ENCODE data around the gene PAGE2.
"Not testable (repeated sequence)": the region's sequence is repeated elsewhere in the genome, so short reads cannot be mapped to it uniquely, and the experiment has no call there.

The PAGE2 gene

DNA sequence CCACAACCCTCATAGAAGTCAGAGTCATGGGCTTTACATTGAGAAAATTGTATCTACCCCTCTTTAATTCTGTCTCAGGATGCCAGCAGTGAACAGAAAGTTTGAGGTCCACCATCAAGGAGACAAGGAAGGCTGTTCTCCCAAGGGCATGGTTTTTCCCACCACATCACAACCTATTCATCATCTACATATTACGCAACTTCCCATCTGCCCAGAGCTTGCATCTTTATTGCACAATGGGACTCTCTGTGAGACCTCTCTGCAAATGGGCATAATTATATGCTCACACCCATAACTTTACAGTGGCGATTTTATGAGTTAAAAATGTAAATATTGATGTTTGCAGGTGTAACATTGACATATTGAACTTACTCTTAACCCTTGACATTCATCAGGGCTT lies 38.9 kb downstream of the PAGE2 start:
- DNase-seq, result no peak

DNA sequence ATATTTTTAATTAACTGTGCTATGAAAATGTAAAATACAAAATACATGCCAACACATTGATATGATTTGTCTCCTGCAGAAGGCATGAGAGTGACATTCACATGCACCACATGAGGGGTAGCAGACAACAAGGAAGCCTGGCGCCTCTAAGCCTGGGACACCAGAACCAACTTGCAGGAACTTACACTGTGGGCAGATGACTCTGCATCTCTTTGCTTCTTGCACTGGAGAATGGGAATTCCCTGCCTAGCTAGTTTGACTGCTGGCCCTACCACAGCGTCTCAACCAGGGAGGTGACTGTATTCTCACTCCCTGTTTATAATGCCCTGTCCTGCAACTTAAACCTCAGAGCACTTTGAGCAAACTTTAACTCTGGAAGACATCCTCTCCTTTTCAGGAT lies 40.5 kb downstream of the PAGE2 start:
- no peak for DNase-seq

DNA sequence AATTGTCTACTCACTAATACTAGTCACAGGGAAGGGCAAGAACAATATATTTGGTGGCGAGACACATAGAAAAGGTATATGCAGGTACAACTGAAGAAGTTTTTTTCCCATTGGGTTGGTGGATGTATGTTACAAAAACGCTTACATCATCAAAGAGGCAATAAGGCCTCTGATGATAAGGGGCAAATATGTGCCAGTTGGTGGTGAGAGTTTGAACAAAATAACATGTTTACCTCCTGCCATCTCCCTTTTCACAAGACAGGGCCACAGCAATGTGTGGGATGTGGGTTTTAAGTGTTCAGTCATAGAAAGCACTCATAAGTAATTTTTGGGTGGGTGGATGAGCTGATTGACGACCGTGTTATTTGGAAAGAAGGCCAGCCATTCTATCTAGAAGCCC lies 41.7 kb downstream of the PAGE2 start:
- DNase-seq, result no peak

DNA sequence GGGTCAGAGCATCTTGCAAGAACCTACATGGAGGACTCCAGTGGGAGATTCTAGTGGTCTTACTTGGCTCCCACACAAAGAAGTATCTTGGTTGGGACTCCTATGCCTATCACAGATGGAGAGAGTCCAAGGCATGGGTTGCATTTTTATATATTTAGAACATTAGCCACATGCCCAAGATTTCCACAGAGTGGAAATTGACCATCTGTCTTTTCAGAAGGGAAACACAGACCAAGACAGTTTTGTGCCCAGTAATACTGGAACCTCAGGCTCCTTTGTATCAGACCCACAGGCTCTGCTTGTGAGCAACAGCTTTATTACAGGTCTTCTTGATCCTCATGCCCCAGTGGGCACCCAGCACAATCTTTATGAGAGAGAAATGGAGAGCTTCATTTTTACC lies 43.6 kb downstream of the PAGE2 start:
- DNase-seq, result no peak

DNA sequence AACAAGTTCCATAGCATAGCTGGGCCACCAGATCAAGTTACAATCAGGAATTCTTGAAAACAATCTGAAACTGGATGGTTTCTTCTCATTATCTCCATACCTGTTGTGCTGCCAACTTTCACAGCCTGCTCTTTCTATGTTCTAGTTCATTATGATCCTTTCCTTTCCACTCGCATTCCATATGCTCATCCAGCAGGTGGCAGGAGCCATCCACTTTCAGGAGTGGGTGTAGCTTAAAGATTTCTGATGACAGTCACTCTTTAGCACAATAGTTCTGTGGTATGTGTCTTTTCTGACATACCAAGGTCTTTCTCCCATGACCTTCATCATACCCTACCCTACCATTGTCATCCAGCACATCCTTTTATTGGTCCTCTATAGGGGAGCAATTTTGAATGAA lies 46.4 kb downstream of the PAGE2 start:
- no peak for DNase-seq

DNA sequence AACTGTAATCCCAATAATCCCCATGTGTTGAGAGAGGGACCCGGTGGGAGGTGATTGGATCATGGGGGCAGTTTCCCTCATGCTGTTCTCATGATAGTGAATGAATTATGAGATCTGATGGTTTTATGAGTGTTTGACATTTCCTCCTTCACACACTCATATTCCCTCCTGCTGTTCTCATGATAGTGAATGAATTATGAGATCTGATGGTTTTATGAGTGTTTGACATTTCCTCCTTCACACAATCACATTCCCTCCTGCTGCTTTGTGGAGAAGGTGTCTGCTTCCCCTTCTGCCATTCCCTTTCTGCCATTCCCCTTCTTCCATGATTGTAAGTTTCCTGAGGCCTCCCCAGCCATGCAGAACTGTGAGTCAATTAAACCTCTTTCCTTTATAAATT lies 52.0 kb downstream of the PAGE2 start:
- not testable (repeated sequence) for DNase-seq
